Measurements from ENCODE around the gene ACTMAP. TPM values are rescaled to one million over a fixed set of nuclear protein-coding genes. Genes with fewer than 3 reads are reported as not detected.

Gene ACTMAP
- total and polyA plus RNA-seq, 9 of the 15 experiments (the other 6 are each of a cell fraction or from before 2014, with no cell fraction given): 1.7 to 16.6 (median 4.9) TPM

DNA sequence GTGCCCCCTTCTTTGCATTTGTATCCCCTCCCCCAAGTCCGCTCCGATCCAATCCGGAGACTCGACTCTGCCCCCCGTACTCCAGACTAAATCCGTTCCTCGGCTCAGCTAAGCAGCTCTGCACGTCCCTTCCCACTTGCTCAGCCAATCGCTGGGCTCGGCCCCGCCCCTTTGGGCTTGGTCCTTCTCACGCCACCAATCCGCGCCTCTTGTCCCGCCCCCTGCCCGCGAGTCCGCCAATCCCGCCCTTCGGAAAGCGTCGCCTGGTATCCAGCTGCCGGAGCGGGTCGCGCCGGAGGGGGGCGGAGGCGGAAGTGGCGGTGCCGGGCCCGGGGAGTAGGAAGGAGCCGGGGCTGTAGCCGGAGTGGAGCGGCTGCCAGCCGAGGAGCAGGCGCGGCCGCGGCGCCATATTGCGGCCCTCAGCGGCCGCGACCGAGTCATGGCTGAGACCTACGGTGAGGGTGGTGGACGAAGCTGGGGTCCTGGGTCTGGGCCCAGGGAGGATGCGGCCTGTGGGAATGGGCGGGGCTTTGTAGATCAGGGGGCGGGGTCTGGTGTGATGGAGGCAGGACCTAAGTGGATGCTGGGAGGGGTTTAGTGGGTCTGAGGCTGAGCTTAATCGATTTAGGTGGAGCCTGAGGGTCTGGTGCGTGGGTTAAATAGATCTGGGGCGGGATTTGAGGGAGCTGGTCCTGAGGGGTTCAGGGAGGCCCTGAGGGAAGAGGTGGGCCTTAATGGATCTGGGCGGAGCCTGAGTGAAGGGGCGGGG, 27.8 kb upstream of the ACTMAP start, which contains the start of gene RAB4B (continued):
- TF ChIP-seq, protein P1, sequence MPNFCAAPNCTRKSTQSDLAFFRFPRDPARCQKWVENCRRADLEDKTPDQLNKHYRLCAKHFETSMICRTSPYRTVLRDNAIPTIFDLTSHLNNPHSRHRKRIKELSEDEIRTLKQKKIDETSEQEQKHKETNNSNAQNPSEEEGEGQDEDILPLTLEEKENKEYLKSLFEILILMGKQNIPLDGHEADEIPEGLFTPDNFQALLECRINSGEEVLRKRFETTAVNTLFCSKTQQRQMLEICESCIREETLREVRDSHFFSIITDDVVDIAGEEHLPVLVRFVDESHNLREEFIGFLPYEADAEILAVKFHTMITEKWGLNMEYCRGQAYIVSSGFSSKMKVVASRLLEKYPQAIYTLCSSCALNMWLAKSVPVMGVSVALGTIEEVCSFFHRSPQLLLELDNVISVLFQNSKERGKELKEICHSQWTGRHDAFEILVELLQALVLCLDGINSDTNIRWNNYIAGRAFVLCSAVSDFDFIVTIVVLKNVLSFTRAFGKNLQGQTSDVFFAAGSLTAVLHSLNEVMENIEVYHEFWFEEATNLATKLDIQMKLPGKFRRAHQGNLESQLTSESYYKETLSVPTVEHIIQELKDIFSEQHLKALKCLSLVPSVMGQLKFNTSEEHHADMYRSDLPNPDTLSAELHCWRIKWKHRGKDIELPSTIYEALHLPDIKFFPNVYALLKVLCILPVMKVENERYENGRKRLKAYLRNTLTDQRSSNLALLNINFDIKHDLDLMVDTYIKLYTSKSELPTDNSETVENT (CRISPR knock-in tag; IDR thresholded peaks at IDR 0.05): 0 out of 2 replicates have a peak, but pooled peaks have one; percentile 34
- TF ChIP-seq, protein P2, sequence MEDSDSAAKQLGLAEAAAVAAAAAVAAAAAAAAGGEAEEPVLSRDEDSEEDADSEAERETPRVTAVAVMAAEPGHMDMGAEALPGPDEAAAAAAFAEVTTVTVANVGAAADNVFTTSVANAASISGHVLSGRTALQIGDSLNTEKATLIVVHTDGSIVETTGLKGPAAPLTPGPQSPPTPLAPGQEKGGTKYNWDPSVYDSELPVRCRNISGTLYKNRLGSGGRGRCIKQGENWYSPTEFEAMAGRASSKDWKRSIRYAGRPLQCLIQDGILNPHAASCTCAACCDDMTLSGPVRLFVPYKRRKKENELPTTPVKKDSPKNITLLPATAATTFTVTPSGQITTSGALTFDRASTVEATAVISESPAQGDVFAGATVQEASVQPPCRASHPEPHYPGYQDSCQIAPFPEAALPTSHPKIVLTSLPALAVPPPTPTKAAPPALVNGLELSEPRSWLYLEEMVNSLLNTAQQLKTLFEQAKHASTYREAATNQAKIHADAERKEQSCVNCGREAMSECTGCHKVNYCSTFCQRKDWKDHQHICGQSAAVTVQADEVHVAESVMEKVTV (CRISPR knock-in tag; IDR thresholded peaks at IDR 0.05): no peak
- TF ChIP-seq, protein P3, sequence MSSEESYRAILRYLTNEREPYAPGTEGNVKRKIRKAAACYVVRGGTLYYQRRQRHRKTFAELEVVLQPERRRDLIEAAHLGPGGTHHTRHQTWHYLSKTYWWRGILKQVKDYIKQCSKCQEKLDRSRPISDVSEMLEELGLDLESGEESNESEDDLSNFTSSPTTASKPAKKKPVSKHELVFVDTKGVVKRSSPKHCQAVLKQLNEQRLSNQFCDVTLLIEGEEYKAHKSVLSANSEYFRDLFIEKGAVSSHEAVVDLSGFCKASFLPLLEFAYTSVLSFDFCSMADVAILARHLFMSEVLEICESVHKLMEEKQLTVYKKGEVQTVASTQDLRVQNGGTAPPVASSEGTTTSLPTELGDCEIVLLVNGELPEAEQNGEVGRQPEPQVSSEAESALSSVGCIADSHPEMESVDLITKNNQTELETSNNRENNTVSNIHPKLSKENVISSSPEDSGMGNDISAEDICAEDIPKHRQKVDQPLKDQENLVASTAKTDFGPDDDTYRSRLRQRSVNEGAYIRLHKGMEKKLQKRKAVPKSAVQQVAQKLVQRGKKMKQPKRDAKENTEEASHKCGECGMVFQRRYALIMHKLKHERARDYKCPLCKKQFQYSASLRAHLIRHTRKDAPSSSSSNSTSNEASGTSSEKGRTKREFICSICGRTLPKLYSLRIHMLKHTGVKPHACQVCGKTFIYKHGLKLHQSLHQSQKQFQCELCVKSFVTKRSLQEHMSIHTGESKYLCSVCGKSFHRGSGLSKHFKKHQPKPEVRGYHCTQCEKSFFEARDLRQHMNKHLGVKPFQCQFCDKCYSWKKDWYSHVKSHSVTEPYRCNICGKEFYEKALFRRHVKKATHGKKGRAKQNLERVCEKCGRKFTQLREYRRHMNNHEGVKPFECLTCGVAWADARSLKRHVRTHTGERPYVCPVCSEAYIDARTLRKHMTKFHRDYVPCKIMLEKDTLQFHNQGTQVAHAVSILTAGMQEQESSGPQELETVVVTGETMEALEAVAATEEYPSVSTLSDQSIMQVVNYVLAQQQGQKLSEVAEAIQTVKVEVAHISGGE (CRISPR knock-in tag; IDR thresholded peaks at IDR 0.05): peak in 1 of 3 experiments; percentile 53; a peak in 1 of 6 replicates
- TF ChIP-seq OTX1 (CRISPR knock-in tag; IDR thresholded peaks at IDR 0.05) (0 out of 2 replicates have a peak, but pooled peaks have one; percentile 15), YY1 (IDR thresholded peaks at IDR 0.05; ENCODE audit: borderline replicate concordance in 1 of 3, control insufficient read depth in 1 of 3, extremely low read depth in 1 of 3, insufficient read depth in 3 of 3, insufficient read length in 1 of 3, insufficient replicate concordance in 2 of 3, low read depth in 1 of 3, low read length in 2 of 3) (peak; percentile 35 to 89 (median 84)), ZBTB17 (CRISPR knock-in tag; IDR thresholded peaks at IDR 0.05) (peak; percentile 58), POLR2A (conservative IDR thresholded peaks at IDR 0.05) (peak; percentile 74), C11orf30 (IDR thresholded peaks at IDR 0.05; ENCODE audit: low read depth) (peak; percentile 65), NCOA1 (IDR thresholded peaks at IDR 0.05; ENCODE audit: low read depth) (no peak), ASH1L (IDR thresholded peaks at IDR 0.05; ENCODE audit: borderline replicate concordance, low read depth, partially characterized antibody) (peak; percentile 98), ZFX (CRISPR knock-in tag; IDR thresholded peaks at IDR 0.05) (peak; percentile 96), MAZ (CRISPR knock-in tag; conservative IDR thresholded peaks at IDR 0.05 in 1 of 2, IDR thresholded peaks at IDR 0.05 in 1 of 2) (peak; percentile 89 to 95)
- TF ChIP-seq, protein P4, sequence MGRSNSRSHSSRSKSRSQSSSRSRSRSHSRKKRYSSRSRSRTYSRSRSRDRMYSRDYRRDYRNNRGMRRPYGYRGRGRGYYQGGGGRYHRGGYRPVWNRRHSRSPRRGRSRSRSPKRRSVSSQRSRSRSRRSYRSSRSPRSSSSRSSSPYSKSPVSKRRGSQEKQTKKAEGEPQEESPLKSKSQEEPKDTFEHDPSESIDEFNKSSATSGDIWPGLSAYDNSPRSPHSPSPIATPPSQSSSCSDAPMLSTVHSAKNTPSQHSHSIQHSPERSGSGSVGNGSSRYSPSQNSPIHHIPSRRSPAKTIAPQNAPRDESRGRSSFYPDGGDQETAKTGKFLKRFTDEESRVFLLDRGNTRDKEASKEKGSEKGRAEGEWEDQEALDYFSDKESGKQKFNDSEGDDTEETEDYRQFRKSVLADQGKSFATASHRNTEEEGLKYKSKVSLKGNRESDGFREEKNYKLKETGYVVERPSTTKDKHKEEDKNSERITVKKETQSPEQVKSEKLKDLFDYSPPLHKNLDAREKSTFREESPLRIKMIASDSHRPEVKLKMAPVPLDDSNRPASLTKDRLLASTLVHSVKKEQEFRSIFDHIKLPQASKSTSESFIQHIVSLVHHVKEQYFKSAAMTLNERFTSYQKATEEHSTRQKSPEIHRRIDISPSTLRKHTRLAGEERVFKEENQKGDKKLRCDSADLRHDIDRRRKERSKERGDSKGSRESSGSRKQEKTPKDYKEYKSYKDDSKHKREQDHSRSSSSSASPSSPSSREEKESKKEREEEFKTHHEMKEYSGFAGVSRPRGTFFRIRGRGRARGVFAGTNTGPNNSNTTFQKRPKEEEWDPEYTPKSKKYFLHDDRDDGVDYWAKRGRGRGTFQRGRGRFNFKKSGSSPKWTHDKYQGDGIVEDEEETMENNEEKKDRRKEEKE (IDR thresholded peaks at IDR 0.05; ENCODE audit: borderline replicate concordance in 1 of 2, control insufficient read depth in 1 of 2, low read depth in 2 of 2, low read length in 1 of 2): no peak

All from K562 (cell line).